ENCODE measurements around the gene CRACDL. TPM values are rescaled to one million over a fixed set of nuclear protein-coding genes. Genes with fewer than 3 reads are reported as not detected.

CRACDL gene
- total RNA-seq, 1 donor from 2014 or later, result 6.2 TPM

DNA sequence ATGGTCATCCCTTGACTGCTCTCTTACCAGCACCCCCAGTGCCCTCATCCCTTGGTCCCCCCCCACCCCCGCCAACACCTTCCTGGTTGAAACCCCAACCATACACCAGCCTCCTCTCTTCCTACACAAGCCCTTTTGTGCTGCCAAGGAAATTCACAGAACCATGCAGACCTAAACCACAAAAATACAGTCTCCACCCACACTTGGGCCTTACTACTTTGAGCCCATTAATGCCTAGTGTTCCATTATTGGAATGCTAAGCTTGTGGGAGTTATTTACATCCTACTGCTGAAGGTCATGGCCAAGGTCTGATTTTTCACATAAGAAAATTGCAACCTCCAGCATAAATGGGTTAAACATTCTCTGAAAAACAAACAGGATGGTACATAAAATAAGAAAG is 4.1 kb upstream of the CRACDL start:
- no peak overlapping the region for H3K27ac Mint-ChIP-seq
- no peaks in the 10 kb centered on the region for H3K9me3 Mint-ChIP-seq
- H3K4me1 Mint-ChIP-seq (ENCODE audit: unreplicated experiment), result peaks cover 4% of the 10 kb centered on the region
- no peak for DNase-seq (ENCODE audit: extremely low spot score, unreplicated experiment)
- H3K36me3 Mint-ChIP-seq, result no peaks in the 10 kb centered on the region
- no peak overlapping the region for H3K4me3 Mint-ChIP-seq
- H3K27me3 Mint-ChIP-seq, result peaks cover 46% of the 10 kb centered on the region
- TF ChIP-seq, protein P1, sequence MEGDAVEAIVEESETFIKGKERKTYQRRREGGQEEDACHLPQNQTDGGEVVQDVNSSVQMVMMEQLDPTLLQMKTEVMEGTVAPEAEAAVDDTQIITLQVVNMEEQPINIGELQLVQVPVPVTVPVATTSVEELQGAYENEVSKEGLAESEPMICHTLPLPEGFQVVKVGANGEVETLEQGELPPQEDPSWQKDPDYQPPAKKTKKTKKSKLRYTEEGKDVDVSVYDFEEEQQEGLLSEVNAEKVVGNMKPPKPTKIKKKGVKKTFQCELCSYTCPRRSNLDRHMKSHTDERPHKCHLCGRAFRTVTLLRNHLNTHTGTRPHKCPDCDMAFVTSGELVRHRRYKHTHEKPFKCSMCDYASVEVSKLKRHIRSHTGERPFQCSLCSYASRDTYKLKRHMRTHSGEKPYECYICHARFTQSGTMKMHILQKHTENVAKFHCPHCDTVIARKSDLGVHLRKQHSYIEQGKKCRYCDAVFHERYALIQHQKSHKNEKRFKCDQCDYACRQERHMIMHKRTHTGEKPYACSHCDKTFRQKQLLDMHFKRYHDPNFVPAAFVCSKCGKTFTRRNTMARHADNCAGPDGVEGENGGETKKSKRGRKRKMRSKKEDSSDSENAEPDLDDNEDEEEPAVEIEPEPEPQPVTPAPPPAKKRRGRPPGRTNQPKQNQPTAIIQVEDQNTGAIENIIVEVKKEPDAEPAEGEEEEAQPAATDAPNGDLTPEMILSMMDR (conservative IDR thresholded peaks at IDR 0.05), result no peak

DNA sequence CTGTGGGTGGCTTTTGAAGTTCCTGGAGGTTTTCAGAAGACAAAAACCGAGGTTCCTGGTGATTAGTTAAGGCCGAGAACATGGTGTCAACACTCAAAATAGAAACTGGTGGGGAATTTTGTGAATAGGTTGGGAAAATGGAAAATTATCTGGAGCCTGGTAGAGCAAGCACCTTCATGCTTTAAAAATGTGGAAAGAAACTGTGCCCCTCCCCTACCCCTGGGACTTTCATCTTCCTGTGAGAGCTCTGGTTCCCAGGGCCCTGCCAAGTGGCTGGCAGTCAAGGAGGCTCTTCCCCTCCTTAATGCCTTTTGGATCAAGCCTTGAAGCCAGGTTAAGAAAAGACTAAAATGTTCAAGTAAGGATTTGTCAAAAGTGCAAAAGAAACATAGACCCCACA is 1.9 kb upstream of the CRACDL start:
- H3K27me3 Mint-ChIP-seq, result peaks cover 68% of the 10 kb centered on the region
- peaks cover 4% of the 10 kb centered on the region for H3K4me1 Mint-ChIP-seq (ENCODE audit: unreplicated experiment)
- H3K9me3 Mint-ChIP-seq, result no peaks in the 10 kb centered on the region
- TF ChIP-seq, protein P1 (conservative IDR thresholded peaks at IDR 0.05), result no peak
- H3K27ac Mint-ChIP-seq, result no peak overlapping the region
- no peak for DNase-seq (ENCODE audit: extremely low spot score, unreplicated experiment)
- peak overlapping the region; percentile 71 for H3K4me3 Mint-ChIP-seq
- no peaks in the 10 kb centered on the region for H3K36me3 Mint-ChIP-seq

DNA sequence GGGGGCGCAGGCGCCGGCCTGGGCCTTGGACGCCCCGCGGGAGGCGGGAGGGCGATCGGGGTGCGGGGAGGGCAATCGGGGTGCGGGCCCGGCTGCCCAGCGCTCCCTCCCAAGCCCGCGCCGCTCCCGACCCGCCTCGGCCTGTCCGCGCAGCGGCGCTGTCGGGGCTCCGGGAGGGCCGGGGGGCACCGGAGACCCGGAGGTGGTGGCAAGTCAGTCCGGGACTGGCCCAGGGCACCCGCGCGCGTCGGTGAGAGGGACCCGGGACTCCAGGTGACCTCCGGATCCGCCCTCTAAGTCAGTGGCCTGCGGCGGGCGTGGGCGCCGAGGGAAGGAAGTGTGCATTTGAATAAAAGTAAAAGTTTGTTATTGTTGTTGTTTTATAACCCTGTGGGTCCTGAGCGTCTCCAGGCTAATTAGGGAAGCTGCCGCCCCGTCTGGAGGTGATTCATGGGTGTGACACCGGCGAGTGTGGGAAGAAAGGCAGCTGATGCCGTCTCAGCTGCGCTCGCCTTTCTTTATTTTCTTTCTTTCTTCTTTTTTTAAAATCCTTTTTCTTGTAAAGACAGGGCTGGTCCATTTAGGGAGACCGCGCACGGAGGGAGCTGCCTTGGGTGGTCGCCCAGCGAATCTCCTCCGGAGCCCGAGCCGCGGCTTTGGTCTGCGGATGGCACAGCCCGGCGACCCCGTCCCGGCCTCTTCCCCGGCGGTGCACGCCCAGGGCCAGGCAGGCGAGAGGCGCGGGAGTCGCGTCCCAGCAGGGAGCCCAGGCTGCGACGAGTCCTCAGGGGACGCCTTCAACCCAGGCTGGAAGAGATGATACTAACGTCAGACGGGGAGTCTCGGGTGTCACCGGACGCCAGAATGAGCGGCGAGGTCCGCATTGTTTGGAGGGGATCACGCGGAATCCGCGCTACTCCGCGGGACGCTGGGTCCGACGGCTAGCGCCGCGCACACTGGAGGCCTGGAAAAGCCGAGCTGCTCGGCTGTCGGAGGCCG is 627 bp upstream of the CRACDL start:
- TF ChIP-seq, protein P1 (conservative IDR thresholded peaks at IDR 0.05), result peak; percentile 40
- no peak for DNase-seq (ENCODE audit: extremely low spot score, unreplicated experiment)
- H3K27me3 Mint-ChIP-seq, result peaks cover 78% of the 10 kb centered on the region
- H3K36me3 Mint-ChIP-seq, result no peaks in the 10 kb centered on the region
- peak overlapping the region; percentile 23 for H3K27ac Mint-ChIP-seq
- H3K4me3 Mint-ChIP-seq, result peak overlapping the region; percentile 71
- H3K9me3 Mint-ChIP-seq, result no peaks in the 10 kb centered on the region
- H3K4me1 Mint-ChIP-seq (ENCODE audit: unreplicated experiment), result peaks cover 4% of the 10 kb centered on the region

DNA sequence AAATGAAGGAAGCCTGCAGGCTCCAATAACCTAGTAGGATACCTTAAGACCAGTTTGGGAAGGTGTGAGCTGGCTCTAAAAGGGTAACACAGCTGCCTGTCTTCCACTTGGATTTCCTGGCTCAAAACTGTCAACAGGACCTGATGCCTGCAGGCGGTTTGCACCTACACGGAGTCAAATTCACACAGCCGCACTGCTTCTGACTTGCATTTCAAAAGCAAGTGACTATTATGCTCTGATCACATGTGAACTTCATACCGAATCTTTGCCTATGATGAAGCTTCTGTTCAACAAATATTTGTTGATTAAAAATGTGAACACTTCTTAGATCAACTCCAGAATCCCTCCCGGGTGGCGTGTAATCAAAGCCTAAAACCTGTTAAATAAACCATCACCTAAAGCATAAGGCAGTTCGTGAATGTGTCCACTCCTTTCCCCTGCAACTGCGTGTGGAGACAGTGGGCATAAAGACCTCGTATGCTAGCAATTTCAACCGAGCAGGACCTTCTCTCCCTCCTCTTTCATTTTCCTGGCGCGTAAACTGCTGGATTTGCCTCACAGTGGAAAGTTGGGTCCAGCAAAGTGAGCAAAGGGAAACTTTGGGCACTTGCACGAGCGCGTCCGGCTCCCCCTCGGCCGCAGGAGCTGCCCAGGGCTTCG is 784 bp downstream of the CRACDL start:
- Mint-ChIP-seq H3K4me1 (ENCODE audit: unreplicated experiment) (peaks cover 4% of the 10 kb centered on the region), H3K27me3 (peaks cover 78% of the 10 kb centered on the region), H3K36me3 (no peaks in the 10 kb centered on the region), H3K4me3 (peak overlapping the region; percentile 85), H3K9me3 (no peaks in the 10 kb centered on the region), H3K27ac (peak overlapping the region; percentile 69)
- TF ChIP-seq, protein P1 (conservative IDR thresholded peaks at IDR 0.05), result no peak
- no peak for DNase-seq (ENCODE audit: extremely low spot score, unreplicated experiment)

DNA sequence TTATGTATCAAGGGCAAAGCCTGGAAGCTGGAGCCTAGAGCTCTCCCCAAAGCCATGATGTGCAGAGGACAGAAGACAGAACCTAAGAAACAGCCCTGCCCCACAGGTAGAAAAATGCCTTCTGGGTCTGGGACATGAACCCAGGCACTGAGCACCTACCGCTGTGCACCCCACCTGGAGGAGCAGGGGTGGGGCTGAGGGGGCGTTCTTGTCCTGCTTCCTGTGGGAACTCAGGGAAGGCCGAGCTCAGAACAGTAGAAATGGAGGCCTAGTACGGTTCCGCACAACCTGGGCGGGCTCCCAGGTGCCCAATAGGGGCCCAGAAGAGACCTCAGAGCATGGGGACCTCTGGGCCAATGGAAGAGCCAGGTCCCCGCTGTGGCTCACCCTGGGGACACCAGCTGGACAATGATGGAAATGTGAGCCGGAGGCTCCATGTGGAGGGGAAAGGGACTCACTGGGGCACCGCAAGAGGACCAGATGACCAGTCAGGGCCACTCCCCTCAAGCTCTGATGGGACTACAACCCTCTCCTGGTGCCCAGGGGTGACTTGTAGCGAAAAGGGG is 3.2 kb downstream of the CRACDL start:
- DNase-seq (ENCODE audit: extremely low spot score, unreplicated experiment), result no peak
- TF ChIP-seq, protein P1 (conservative IDR thresholded peaks at IDR 0.05), result no peak
- Mint-ChIP-seq H3K27me3 (peaks cover 55% of the 10 kb centered on the region), H3K36me3 (no peaks in the 10 kb centered on the region), H3K4me1 (ENCODE audit: unreplicated experiment) (peaks cover 4% of the 10 kb centered on the region), H3K4me3 (no peak overlapping the region), H3K27ac (no peak overlapping the region), H3K9me3 (no peaks in the 10 kb centered on the region)

Data from type B pancreatic cell (in vitro differentiated cells).